T-helper 1 cell treated with Interleukin-12 subunit alpha and Interleukin-12 subunit beta and Interleukin-4 antibody, amounts not matched to agents 30 μg/mL and 1 μg/mL, for 36 hours (primary cell): Measurements from ENCODE around the gene TMCO1.
"Not testable (repeated sequence)": the region's sequence is repeated elsewhere in the genome, so short reads cannot be mapped to it uniquely, and the experiment has no call there.

Source experiments
- H3K27ac Mint-ChIP-seq: one replicate; pipeline ENCODE4 v1.8.0; 2021; ENCODE audit warnings: mild to moderate bottlenecking, mixed read lengths
- H3K27me3 Mint-ChIP-seq: one replicate; pipeline ENCODE4 v1.8.0; 2021; ENCODE audit warnings: low read depth, mixed read lengths
- H3K36me3 Mint-ChIP-seq: one replicate; pipeline ENCODE4 v1.8.0; 2021; ENCODE audit warnings: low read depth, mixed read lengths
- H3K4me1 Mint-ChIP-seq: one replicate; pipeline ENCODE4 v1.8.0; 2021; ENCODE audit warnings: low read depth, mixed read lengths
- H3K4me3 Mint-ChIP-seq: one replicate; pipeline ENCODE4 v1.8.0; 2021; ENCODE audit warnings: mild to moderate bottlenecking, moderate library complexity, mixed read lengths
- H3K9me3 Mint-ChIP-seq: one replicate; pipeline ENCODE4 v1.8.0; 2021; ENCODE audit warnings: mixed read lengths

Gene TMCO1, protein sequence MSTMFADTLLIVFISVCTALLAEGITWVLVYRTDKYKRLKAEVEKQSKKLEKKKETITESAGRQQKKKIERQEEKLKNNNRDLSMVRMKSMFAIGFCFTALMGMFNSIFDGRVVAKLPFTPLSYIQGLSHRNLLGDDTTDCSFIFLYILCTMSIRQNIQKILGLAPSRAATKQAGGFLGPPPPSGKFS

DNA sequence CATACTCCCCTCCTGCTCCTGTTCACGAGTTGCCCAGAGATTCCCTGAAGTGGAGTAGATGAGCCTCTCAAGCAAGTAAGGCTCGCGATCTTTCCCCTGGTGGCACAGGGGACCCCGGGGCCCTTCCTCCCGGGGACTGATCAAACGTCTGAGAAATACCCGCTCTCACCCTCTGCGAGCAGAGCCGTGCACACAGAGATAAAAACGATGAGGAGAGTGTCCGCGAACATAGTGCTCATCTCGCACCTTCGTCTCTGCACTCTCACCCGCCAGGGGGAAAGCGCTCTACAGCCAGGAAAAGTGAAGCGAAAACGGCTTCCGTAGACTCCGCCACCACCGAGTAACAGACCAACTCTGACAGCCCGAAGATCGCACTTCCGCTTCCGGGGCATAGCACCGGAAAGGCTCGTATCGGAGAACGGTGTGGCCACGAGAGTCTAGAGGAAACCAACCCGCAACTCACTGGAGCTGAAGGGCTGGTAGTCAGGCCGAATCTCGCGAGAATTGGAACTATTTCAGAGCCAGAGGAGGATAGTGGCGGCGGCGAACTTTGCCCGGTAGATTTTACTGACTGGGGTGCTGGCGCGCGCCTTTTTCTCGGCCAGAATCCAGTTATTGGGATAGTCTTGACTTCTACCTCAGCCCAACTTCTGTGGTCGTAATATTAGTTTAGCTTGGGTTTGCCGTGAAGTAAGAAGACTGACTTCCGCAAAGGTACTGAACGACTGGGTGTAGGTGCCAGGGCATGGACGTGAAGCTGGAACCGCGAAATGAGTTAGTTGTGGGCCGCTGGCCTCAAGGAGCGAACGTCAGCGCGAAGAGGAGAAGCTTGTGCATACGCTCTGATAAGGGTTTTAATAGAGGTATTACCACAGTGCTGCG is at the start of gene TMCO1:
Gene TMCO1, minus strand, starts transcription at position 356 of the 882 bp plus-strand sequence. Its CDS starts 117 bp downstream, at position 239.
- peak within 1 kb of the TSS; percentile 99 for H3K4me3 Mint-ChIP-seq
- no peaks in the 10 kb centered on the region for H3K9me3 Mint-ChIP-seq
- peaks cover 47% of the 10 kb centered on the region for H3K4me1 Mint-ChIP-seq
- H3K36me3 Mint-ChIP-seq = peaks cover 45% of the 10 kb centered on the region
- H3K27ac Mint-ChIP-seq = peak within 1 kb of the TSS; percentile 100
- no peaks in the 10 kb centered on the region for H3K27me3 Mint-ChIP-seq

DNA sequence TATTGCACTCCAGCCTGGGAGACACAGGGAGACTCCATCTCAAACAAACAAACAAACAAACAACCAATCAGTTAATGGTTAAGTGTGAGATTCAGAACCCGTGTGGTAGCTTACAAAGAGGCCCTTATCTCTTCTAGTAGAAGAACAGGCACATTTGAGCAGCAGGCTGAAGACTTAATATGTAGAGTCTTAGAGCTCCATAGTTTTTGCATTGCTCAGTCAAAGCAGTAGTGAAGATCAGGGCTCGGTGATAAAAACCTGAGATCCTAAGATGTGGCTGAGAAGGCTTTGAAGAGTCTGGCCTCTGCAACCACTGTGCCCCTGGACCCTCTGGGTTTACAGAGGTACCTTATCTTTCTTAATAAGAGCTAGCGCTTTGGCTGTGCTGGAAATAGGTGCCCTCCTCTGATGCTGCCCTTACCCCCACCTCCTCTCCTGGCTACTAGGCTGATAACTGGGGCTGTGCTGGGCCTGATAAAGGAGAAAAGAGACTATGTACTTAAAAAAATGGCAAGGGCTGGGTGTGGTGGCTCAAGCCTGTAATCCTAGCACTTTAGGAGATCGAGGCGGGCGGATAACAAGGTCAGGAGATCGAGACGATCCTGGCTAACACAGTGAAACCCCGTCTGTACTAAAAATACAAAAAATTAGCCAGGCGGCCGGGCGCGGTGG is 48.3 kb upstream of the TMCO1 start:
- no peaks in the 10 kb centered on the region for H3K36me3 Mint-ChIP-seq
- H3K4me1 Mint-ChIP-seq = no peaks in the 10 kb centered on the region
- no peaks in the 10 kb centered on the region for H3K9me3 Mint-ChIP-seq
- H3K27me3 Mint-ChIP-seq = peaks cover 23% of the 10 kb centered on the region
- no peak overlapping the region for H3K27ac Mint-ChIP-seq
- H3K4me3 Mint-ChIP-seq = no peak overlapping the region

DNA sequence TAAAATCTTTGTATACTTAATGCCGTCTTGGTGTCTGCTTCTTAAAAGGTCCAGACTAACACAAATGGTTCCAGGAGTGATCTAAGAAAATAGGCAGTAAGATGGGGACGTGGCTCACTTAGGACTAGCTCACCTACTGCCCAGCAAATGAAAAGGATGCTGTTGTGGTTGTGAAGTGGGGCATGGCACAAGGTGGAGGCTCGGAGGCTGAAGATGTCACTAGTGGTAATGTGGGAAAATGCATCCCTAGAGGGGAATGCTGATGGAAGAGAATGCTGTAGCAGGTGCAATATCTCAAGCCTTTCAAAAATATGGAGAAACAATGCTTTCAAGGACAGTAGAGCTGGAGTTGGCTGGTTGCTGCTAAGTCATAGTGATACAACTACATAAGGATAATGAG is 47.5 kb upstream of the TMCO1 start:
- H3K4me1 Mint-ChIP-seq = no peaks in the 10 kb centered on the region
- no peaks in the 10 kb centered on the region for H3K9me3 Mint-ChIP-seq
- H3K27ac Mint-ChIP-seq = no peak overlapping the region
- H3K4me3 Mint-ChIP-seq = no peak overlapping the region
- peaks cover 17% of the 10 kb centered on the region for H3K27me3 Mint-ChIP-seq
- H3K36me3 Mint-ChIP-seq = no peaks in the 10 kb centered on the region

DNA sequence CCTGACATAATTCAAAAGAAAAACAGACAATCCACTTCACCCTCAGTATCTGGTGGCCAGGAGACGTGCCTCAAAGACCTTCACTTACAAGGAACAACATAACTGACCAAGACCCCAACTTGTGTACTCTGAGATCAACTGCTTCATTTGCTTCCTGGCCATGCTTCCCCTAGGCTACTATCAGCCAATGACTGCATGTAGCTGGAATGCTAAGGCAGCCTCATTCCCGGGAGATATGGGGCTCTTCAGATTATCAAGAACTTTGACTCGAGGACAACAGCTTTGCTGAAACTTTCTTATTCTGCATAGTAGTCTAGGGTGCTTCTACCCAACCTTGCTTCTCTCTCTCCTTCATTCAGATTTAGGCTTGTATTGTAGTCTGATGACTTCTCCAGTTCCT is 47.1 kb upstream of the TMCO1 start:
- no peaks in the 10 kb centered on the region for H3K4me1 Mint-ChIP-seq
- no peak overlapping the region for H3K4me3 Mint-ChIP-seq
- H3K27ac Mint-ChIP-seq = no peak overlapping the region
- no peaks in the 10 kb centered on the region for H3K36me3 Mint-ChIP-seq
- H3K9me3 Mint-ChIP-seq = no peaks in the 10 kb centered on the region
- H3K27me3 Mint-ChIP-seq = peaks cover 16% of the 10 kb centered on the region

DNA sequence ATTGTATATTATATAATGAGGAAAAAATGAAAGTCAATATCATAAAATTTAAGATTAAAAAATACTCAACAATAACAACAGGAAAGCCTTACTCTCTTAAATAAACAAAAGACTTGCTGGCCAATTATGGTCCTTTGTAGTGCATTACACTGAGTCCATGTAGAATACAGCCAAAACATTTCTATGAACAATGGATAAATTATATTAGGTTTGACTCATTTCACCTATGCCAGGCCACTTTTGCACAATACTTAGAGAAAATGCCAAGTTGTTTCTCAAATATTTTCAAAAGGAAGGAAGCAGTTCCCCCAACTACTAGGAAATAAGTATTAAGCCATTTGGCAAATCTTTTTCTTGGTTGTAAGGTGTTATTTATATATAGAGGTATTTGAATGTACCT is 38.9 kb upstream of the TMCO1 start:
- no peaks in the 10 kb centered on the region for H3K36me3 Mint-ChIP-seq
- H3K9me3 Mint-ChIP-seq = no peaks in the 10 kb centered on the region
- H3K4me1 Mint-ChIP-seq = no peaks in the 10 kb centered on the region
- no peak overlapping the region for H3K4me3 Mint-ChIP-seq
- H3K27ac Mint-ChIP-seq = no peak overlapping the region
- peaks cover 18% of the 10 kb centered on the region for H3K27me3 Mint-ChIP-seq

DNA sequence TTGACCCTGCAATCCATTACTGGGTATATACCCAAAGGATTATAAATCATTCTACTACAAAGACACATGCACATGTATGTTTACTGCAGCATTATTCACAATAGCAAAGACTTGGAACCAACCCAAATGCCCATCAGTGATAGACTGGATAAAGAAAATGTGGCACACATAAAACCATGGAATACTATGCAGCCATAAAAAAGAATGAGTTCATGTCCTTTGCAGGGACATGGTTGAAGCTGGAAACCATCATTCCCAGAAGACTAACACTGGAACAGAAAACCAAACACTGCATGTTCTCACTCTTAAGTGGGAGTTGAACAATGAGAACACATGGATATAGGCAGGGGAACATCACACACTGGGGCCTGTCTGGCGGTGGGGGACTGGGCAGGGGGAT is 35.8 kb upstream of the TMCO1 start:
- H3K27ac Mint-ChIP-seq, H3K4me3 Mint-ChIP-seq, H3K36me3 Mint-ChIP-seq, H3K4me1 Mint-ChIP-seq, H3K9me3 Mint-ChIP-seq: not testable (repeated sequence)
- H3K27me3 Mint-ChIP-seq = peaks cover 16% of the 10 kb centered on the region

DNA sequence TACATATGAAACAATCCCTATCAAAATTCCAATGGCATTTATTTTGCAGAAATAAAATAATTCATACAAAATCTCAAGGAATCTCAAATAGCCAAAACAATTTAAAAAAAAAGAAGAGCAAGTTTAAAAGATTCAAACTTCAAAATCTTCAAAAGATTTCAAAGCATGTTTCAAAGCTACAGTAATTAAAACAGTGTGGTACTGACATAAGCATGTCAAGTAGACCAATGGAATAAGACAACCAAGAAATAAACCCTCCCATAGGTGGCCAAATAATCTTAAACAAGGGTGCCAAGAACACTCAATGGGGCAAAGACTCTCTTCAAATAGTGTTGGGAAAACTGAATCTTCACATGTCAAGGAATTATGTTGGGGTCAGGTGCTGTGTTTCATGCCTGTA is 30.7 kb upstream of the TMCO1 start:
- Mint-ChIP-seq H3K27ac (no peak overlapping the region), H3K9me3 (peaks cover 9% of the 10 kb centered on the region), H3K27me3 (peaks cover 10% of the 10 kb centered on the region), H3K4me1 (no peaks in the 10 kb centered on the region), H3K36me3 (no peaks in the 10 kb centered on the region), H3K4me3 (no peak overlapping the region)

DNA sequence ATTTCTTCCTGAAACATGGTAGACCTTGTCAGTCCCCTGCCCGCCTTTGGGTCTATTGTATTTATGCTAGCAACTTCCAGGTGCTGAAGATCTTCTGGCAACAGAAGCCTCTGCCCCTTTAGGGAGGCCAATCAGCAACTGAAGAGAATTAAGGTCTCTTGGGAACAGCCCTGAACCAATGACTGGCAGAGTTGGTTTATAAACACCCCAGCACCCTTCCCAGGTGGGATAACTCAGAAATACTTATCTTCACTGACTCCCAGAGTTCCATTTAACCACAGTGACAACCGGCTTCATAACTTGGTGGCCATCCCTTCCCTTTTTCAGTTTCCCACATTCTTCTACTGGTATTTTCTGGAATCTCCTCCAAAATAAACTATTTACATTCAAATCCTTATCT is 27.2 kb upstream of the TMCO1 start:
- Mint-ChIP-seq H3K36me3 (no peaks in the 10 kb centered on the region), H3K9me3 (peaks cover 9% of the 10 kb centered on the region), H3K27ac (no peak overlapping the region), H3K4me3 (no peak overlapping the region), H3K4me1 (no peaks in the 10 kb centered on the region), H3K27me3 (peaks cover 22% of the 10 kb centered on the region)

DNA sequence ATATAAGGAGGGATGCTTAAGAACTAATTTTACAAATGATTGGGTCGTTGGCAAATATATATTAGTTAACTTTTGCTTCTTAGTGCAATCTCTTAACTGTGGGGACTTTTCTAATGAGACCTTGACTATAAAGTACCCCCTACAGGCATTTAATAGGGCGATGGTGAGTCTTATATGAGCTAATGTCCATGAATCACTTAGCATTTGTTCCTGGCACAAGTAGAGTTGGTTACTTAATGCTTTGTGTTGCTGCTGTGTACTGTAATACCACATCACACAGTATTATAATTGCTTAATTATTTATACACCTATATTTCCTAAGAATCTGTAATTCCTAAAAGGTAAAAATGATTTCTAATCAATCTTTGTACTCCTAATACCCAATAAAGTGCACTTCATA is 25.3 kb upstream of the TMCO1 start:
- H3K36me3 Mint-ChIP-seq = no peaks in the 10 kb centered on the region
- peaks cover 35% of the 10 kb centered on the region for H3K27me3 Mint-ChIP-seq
- H3K4me1 Mint-ChIP-seq = no peaks in the 10 kb centered on the region
- no peaks in the 10 kb centered on the region for H3K9me3 Mint-ChIP-seq
- H3K4me3 Mint-ChIP-seq = no peak overlapping the region
- H3K27ac Mint-ChIP-seq = no peak overlapping the region

DNA sequence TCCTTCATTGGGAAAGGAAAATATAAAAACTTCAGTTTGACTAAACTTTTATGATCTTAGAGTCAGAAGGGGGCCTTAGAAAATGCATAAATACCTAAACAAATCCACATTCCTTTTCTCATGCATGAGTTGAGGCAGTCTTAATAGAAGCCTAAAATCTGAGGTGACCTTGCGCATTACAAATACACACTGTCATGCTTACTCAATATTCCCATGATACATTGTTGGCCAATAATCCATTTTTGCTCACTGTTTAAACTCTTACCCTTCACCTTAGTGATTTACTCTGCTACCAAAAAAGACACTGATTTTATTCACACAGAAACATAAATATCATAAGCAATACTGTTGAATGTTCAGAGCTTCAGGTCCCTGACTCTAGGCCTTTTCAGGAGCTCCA is 19.1 kb upstream of the TMCO1 start:
- H3K9me3 Mint-ChIP-seq = no peaks in the 10 kb centered on the region
- peaks cover 32% of the 10 kb centered on the region for H3K27me3 Mint-ChIP-seq
- no peaks in the 10 kb centered on the region for H3K4me1 Mint-ChIP-seq
- no peaks in the 10 kb centered on the region for H3K36me3 Mint-ChIP-seq
- H3K27ac Mint-ChIP-seq = no peak overlapping the region
- no peak overlapping the region for H3K4me3 Mint-ChIP-seq

DNA sequence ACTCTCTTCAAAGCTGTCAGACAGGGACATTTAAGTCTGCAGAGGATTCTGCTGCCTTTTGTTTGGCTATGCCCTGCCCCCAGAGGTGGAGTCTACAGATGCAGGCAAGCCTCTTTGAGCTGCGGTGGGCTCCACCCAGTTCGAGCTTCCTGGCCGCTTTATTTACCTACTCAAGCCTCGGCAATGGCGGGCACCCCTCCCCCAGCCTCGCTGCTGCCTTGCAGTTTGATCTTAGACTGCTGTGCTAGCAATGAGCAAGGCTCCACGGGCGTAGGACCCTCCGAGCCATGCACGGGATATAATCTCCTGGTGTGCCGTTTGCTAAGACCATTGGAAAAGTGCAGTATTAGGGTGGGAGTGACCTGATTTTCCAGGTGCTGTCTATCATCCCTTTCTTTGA is 14.9 kb upstream of the TMCO1 start:
- H3K27me3 Mint-ChIP-seq = not testable (repeated sequence)

DNA sequence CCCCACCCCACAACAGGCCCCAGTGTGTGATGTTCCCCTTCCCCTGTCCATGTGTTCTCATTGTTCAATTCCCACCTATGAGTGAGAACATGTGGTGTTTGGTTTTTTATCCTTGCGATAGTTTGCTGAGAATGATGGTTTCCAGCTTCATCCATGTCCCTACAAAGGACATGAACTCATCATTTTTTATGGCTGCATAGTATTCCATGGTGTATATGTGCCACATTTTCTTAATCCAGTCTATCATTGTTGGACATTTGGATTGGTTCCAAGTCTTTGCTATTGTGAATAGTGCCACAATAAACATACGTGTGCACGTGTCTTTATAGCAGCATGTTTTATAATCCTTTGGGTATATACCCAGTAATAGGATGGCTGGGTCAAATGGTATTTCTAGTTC is 9.5 kb upstream of the TMCO1 start:
- not testable (repeated sequence) for H3K4me3 Mint-ChIP-seq, H3K36me3 Mint-ChIP-seq, H3K27ac Mint-ChIP-seq, H3K9me3 Mint-ChIP-seq, H3K4me1 Mint-ChIP-seq, H3K27me3 Mint-ChIP-seq

More for the DNA sequence above, 14.9 kb upstream of the TMCO1 start:
- not testable (repeated sequence) for H3K9me3 Mint-ChIP-seq, H3K27ac Mint-ChIP-seq, H3K36me3 Mint-ChIP-seq, H3K4me3 Mint-ChIP-seq, H3K4me1 Mint-ChIP-seq

DNA sequence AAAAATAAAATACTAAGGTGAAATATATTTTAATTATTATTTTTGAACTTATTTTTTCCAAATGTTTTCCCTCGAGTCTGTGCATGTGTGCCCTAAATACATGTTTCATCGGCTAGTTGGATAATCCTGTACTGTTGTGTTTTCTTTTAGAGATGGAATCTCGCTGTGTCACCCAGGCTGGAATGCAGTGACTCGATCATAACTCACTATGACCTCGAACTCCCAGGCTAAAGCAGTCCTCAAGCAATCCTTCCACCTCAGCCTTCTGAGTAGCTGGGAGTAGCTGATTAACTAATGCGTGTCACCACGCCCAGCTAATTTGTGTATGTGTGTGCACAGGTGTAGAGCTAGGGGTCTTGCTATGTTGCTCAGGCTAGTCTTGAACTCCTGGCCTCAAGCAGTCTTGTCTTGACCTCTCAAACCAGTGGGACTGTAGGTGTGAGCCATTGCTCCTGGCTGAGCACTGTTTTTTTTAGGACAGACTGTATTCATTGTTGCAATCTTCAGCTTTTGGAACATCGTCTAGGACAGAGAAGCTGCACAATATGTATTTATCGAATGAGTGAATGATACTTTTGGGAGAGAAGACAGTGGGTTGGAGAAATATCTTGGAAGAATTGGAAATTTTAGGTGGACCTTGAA is 4.8 kb upstream of the TMCO1 start:
- Mint-ChIP-seq H3K27me3 (no peaks in the 10 kb centered on the region), H3K27ac (no peak overlapping the region), H3K36me3 (peaks cover 12% of the 10 kb centered on the region), H3K4me3 (no peak overlapping the region), H3K4me1 (peaks cover 12% of the 10 kb centered on the region), H3K9me3 (no peaks in the 10 kb centered on the region)

DNA sequence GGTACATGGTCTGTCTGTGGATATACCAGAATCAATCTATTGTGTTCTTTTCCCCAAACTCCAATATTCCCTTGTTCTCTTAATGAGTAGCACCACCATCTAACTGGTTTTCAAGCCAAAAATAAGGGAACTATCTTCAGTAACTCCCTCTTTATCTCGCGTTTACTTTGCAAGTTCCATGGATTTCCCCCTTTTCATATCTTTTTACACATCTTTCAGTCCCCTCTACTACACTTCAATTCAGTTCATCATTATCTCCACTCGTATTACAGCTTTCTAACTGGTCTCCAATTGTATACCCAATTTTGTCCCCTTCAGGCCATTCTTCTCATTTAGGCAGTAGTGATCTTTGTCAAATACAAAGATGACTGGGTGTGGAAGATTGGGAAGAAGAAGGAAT is 4.1 kb upstream of the TMCO1 start:
- Mint-ChIP-seq H3K36me3 (peaks cover 19% of the 10 kb centered on the region), H3K9me3 (no peaks in the 10 kb centered on the region), H3K4me1 (peaks cover 19% of the 10 kb centered on the region), H3K27me3 (no peaks in the 10 kb centered on the region), H3K27ac (no peak overlapping the region), H3K4me3 (no peak overlapping the region)
